Activated CD4-positive, alpha-beta T cell treated with anti-CD3 and anti-CD28 coated beads, Interleukin-2, amount 50 U/mL, for 1 hour (primary cell): ENCODE data around the gene PLA2R1.
"Not testable (repeated sequence)": the region's sequence is repeated elsewhere in the genome, so short reads cannot be mapped to it uniquely, and the experiment has no call there.

ENCODE experiments used
- DNase-seq: peaks from one replicate; pipeline ENCODE4 v3.0.0-alpha.2; 2020

PLA2R1 gene

GRCh38 chr2:159976527-159977160 lies 85.8 kb downstream of the PLA2R1 start:
- no peak for DNase-seq

GRCh38 chr2:159973325-159973724 lies 89.1 kb downstream of the PLA2R1 start:
- no peak for DNase-seq

GRCh38 chr2:159971365-159972152 lies 90.9 kb downstream of the PLA2R1 start:
- no peak for DNase-seq

GRCh38 chr2:159970548-159970947 lies 91.9 kb downstream of the PLA2R1 start:
- not testable (repeated sequence) for DNase-seq

- DNase-seq: no peak
These were observed 94.0 kb downstream of the PLA2R1 start for GRCh38 chr2:159968279-159968900.

- no peak for DNase-seq
These were observed 98.7 kb downstream of the PLA2R1 start for GRCh38 chr2:159963700-159964099.

- DNase-seq: not testable (repeated sequence)
These were observed 99.9 kb downstream of the PLA2R1 start for GRCh38 chr2:159962513-159962912.

- DNase-seq: no peak
These were observed 101.0 kb downstream of the PLA2R1 start for GRCh38 chr2:159961451-159961850.

- no peak for DNase-seq
These were observed 101.4 kb downstream of the PLA2R1 start for GRCh38 chr2:159961037-159961436.

- DNase-seq: no peak
These were observed 102.0 kb downstream of the PLA2R1 start for GRCh38 chr2:159960414-159960813.

GRCh38 chr2:159959136-159959535 lies 103.3 kb downstream of the PLA2R1 start:
- no peak for DNase-seq

- no peak for DNase-seq
These were observed 109.1 kb downstream of the PLA2R1 start for GRCh38 chr2:159953136-159953823.

GRCh38 chr2:159946326-159946999 lies 116.0 kb downstream of the PLA2R1 start:
- DNase-seq: no peak

GRCh38 chr2:159944874-159945273 lies 117.5 kb downstream of the PLA2R1 start:
- no peak for DNase-seq

GRCh38 chr2:159942146-159942545 lies 120.3 kb downstream of the PLA2R1 start:
- no peak for DNase-seq

- no peak for DNase-seq
These were observed 120.7 kb downstream of the PLA2R1 start for GRCh38 chr2:159941729-159942128.

- DNase-seq: no peak
These were observed 122.5 kb downstream of the PLA2R1 start for GRCh38 chr2:159939946-159940345.

- DNase-seq: no peak
These were observed 124.0 kb downstream of the PLA2R1 start for GRCh38 chr2:159938395-159938794.

GRCh38 chr2:159936471-159936870 lies 125.9 kb downstream of the PLA2R1 start:
- no peak for DNase-seq

- no peak for DNase-seq
These were observed 128.7 kb downstream of the PLA2R1 start for GRCh38 chr2:159933727-159934049.

- DNase-seq: no peak
These were observed 129.2 kb downstream of the PLA2R1 start for GRCh38 chr2:159933040-159933726.

- DNase-seq: no peak
These were observed 135.7 kb downstream of the PLA2R1 start for GRCh38 chr2:159926695-159927094.
